Testis (tissue), 2 donors: ENCODE measurements around the gene NUP205.

Experiments used
- CTCF ChIP-seq, 3 experiments: fragments of 450-650 bp in 2 of 3; fragments of 200-600 bp in 1 of 3; sonication (generic) in 1 of 3; IDR thresholded peaks; one replicate each; pipeline ENCODE4 v1.5.1; 2016 to 2019; ENCODE audit warnings: antibody characterized with exemption in 3 of 3, mild to moderate bottlenecking in 2 of 3, moderate library complexity in 1 of 3
- POLR2A ChIP-seq: fragments of 450-650 bp; IDR thresholded peaks from one replicate; pipeline ENCODE4 v1.6.1; 2017; ENCODE audit warnings: antibody characterized with exemption, mild to moderate bottlenecking, moderate library complexity

GRCh38 chr7:135690566-135690965 is 132.8 kb downstream of the NUP205 start:
- TF ChIP-seq CTCF (IDR thresholded peaks at IDR 0.05): no peak
- no peak for TF ChIP-seq POLR2A
